Peyer's patch (tissue), 4 donors: ENCODE data around the gene AMDHD2. TPM values are rescaled to one million over a fixed set of nuclear protein-coding genes. Genes with fewer than 3 reads are reported as not detected.

Experiments
- DNase-seq, 3 donors: peaks; one replicate each; pipeline ENCODE4 v3.0.0-alpha.2; 2017 to 2019
- H3K27ac ChIP-seq, 4 donors: fragments of 200-600 bp; sonication (generic); one replicate each; pipeline ENCODE4 v1.5.1; 2016 to 2019
- H3K27me3 ChIP-seq, 2 donors: fragments of 200-600 bp; sonication (generic); one replicate each; pipeline ENCODE4 v1.5.1; 2019
- H3K36me3 ChIP-seq, 3 donors: fragments of 200-600 bp; sonication (generic); one replicate each; pipeline ENCODE4 v1.5.1; 2016 to 2019
- H3K4me1 ChIP-seq, 4 donors: fragments of 200-600 bp; sonication (generic); one replicate each; pipeline ENCODE4 v1.5.1; 2016 to 2019
- H3K4me3 ChIP-seq, 4 donors: fragments of 200-600 bp; sonication (generic); 1 replicate in 3 of 4; 2 replicates in 1 of 4; pipeline ENCODE4 v1.5.1; 2016 to 2019; ENCODE audit warnings: mild to moderate bottlenecking in 1 of 4
- H3K9me3 ChIP-seq, 4 donors: fragments of 200-600 bp; sonication (generic); one replicate each; pipeline ENCODE4 v1.5.1; 2016 to 2019; ENCODE audit warnings: mild to moderate bottlenecking in 1 of 4
- POLR2A ChIP-seq, 2 donors: fragments of 450-650 bp; IDR thresholded peaks; one replicate each; pipeline ENCODE4 v1.5.1; 2017; ENCODE audit warnings: antibody characterized with exemption in 2 of 2, mild to moderate bottlenecking in 2 of 2, moderate library complexity in 2 of 2
- total RNA-seq, 4 donors: library from RNA; depleted of rRNA; stranded (reverse); fragments of >200 nt; gene quantifications; one replicate each; pipeline ENCODE4 v1.1.0, GENCODE V29; 2016
- TF ChIP-seq, protein P1 (sequence below), 6 experiments: fragments of 450-650 bp in 4 of 6; fragments of 200-600 bp in 2 of 6; sonication (generic) in 1 of 6; IDR thresholded peaks; one replicate each; pipeline ENCODE4 v1.5.1; 2017 to 2019; ENCODE audit warnings: antibody characterized with exemption in 6 of 6, mild to moderate bottlenecking in 3 of 6, moderate library complexity in 1 of 6

Gene AMDHD2
- total RNA-seq, 4 donors from 2014 or later, result 56.0 to 173 (median 83.8) TPM

- Histone ChIP-seq H3K27ac (no peak overlapping the region), H3K4me1 (peaks cover 0 to 60% (median 33%) of the 10 kb centered on the region in 4 donors), H3K36me3 (no peaks in the 10 kb centered on the region), H3K27me3 (peaks cover 0 to 33% of the 10 kb centered on the region in 2 donors), H3K9me3 (no peaks in the 10 kb centered on the region), H3K4me3 (peak overlapping the region in 2 of 4 donors; percentile 85 to 86)
- DNase-seq, result no peak
- TF ChIP-seq, protein P1, sequence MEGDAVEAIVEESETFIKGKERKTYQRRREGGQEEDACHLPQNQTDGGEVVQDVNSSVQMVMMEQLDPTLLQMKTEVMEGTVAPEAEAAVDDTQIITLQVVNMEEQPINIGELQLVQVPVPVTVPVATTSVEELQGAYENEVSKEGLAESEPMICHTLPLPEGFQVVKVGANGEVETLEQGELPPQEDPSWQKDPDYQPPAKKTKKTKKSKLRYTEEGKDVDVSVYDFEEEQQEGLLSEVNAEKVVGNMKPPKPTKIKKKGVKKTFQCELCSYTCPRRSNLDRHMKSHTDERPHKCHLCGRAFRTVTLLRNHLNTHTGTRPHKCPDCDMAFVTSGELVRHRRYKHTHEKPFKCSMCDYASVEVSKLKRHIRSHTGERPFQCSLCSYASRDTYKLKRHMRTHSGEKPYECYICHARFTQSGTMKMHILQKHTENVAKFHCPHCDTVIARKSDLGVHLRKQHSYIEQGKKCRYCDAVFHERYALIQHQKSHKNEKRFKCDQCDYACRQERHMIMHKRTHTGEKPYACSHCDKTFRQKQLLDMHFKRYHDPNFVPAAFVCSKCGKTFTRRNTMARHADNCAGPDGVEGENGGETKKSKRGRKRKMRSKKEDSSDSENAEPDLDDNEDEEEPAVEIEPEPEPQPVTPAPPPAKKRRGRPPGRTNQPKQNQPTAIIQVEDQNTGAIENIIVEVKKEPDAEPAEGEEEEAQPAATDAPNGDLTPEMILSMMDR (IDR thresholded peaks at IDR 0.05), result no peak
- TF ChIP-seq POLR2A (IDR thresholded peaks at IDR 0.05), result no peak
Observed at GRCh38 chr16:2472885-2473445, 47.2 kb upstream of the AMDHD2 start.

DNA sequence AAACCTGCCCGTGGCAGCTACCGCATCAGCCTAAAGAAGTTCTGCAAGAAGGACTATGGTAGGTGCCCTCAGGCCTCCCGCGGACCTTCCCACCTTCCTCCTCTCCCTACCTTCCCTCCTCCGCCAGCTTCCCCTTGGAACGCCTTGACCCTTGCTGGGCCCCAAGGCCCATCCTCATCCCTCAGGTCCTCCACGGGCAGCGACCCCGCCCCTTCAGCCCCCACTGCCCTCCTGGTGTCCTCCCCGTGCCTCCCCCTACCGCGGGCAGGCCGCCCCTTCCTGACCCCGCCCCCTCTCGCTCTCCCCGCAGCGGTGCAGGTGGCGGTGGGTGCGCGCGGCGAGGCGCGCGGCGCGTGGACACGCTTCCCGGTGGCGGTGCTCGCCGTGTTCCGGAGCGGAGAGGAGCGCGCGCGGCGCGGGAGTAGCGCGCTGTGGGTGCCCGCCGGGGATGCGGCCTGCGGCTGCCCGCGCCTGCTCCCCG is 46.7 kb upstream of the AMDHD2 start:
- TF ChIP-seq POLR2A (IDR thresholded peaks at IDR 0.05), result no peak
- TF ChIP-seq, protein P1 (IDR thresholded peaks at IDR 0.05), result no peak
- H3K9me3 ChIP-seq, result no peaks in the 10 kb centered on the region
- H3K27ac ChIP-seq, result no peak overlapping the region
- H3K27me3 ChIP-seq, result peaks cover 0 to 29% of the 10 kb centered on the region in 2 donors
- H3K4me1 ChIP-seq, result peaks cover 0 to 55% (median 29%) of the 10 kb centered on the region in 4 donors
- H3K36me3 ChIP-seq, result no peaks in the 10 kb centered on the region
- peak overlapping the region in 3 of 4 donors; percentile 84 to 86 (median 85) for H3K4me3 ChIP-seq
- DNase-seq, result no peak

- H3K27ac ChIP-seq, result peak overlapping the region; percentile 77 to 86 (median 82)
- peaks cover 0 to 48% (median 22%) of the 10 kb centered on the region in 4 donors for H3K4me1 ChIP-seq
- peak; percentile 49 to 78 (median 71) for DNase-seq
- peak overlapping the region; percentile 84 to 91 (median 86) for H3K4me3 ChIP-seq
- TF ChIP-seq, protein P1 (IDR thresholded peaks at IDR 0.05), result peak in 5 of 6 experiments; percentile 9 to 46 (median 40)
- no peak for TF ChIP-seq POLR2A (IDR thresholded peaks at IDR 0.05)
- no peaks in the 10 kb centered on the region for H3K36me3 ChIP-seq
- peaks cover 0 to 24% of the 10 kb centered on the region in 2 donors for H3K27me3 ChIP-seq
- H3K9me3 ChIP-seq, result no peaks in the 10 kb centered on the region
Observed at GRCh38 chr16:2473999-2474876, 45.9 kb upstream of the AMDHD2 start.

GRCh38 chr16:2474877-2475412 is 45.2 kb upstream of the AMDHD2 start, which contains the start of gene TBC1D24:
Gene TBC1D24 (plus strand): TSS chr16:2475127. CDS start chr16:2496149, 21,022 bp downstream.
- peak within 1 kb of the TSS; percentile 84 to 91 (median 86) for H3K4me3 ChIP-seq
- peak within 1 kb of the TSS; percentile 77 to 86 (median 82) for H3K27ac ChIP-seq
- DNase-seq, result peak; percentile 83 to 94 (median 89)
- no peaks in the 10 kb centered on the region for H3K9me3 ChIP-seq
- TF ChIP-seq POLR2A (IDR thresholded peaks at IDR 0.05), result peak; percentile 33 to 47
- TF ChIP-seq, protein P1 (IDR thresholded peaks at IDR 0.05), result no peak
- peaks cover 0 to 24% of the 10 kb centered on the region in 2 donors for H3K27me3 ChIP-seq
- H3K36me3 ChIP-seq, result no peaks in the 10 kb centered on the region
- peaks cover 0 to 44% (median 20%) of the 10 kb centered on the region in 4 donors for H3K4me1 ChIP-seq
